Right atrium auricular region (tissue), 2 donors: ENCODE measurements around the gene AMIGO2. TPM values are rescaled to one million over a fixed set of nuclear protein-coding genes. Genes with fewer than 3 reads are reported as not detected.

Source experiments
- DNase-seq: peaks from one replicate; pipeline ENCODE4 v3.0.0-alpha.2; 2019; ENCODE audit warnings: low spot score
- H3K27ac ChIP-seq, 2 donors: fragments of 200-600 bp; sonication (generic); 1 replicate in 1 of 2; 2 replicates in 1 of 2; pipeline ENCODE4 v1.5.1; 2016 to 2019
- H3K27me3 ChIP-seq, 2 donors: fragments of 200-600 bp; sonication (generic); one replicate each; pipeline versions ENCODE4 v1.5.1 to v1.6.0; 2017 to 2019
- H3K36me3 ChIP-seq: fragments of 200-600 bp; sonication (generic); one replicate; pipeline ENCODE4 v1.5.1; 2016
- H3K4me1 ChIP-seq, 2 donors: fragments of 200-600 bp; sonication (generic); one replicate each; pipeline versions ENCODE4 v1.5.1 to v1.6.0; 2017 to 2019
- H3K4me3 ChIP-seq, 2 donors: fragments of 200-600 bp; sonication (generic); 1 replicate in 1 of 2; 2 replicates in 1 of 2; pipeline ENCODE4 v1.5.1; 2017 to 2019; ENCODE audit warnings: mild to moderate bottlenecking in 1 of 2, moderate library complexity in 1 of 2
- H3K9me3 ChIP-seq, 2 donors: fragments of 200-600 bp; sonication (generic); one replicate each; pipeline ENCODE4 v1.5.1; 2019
- CTCF ChIP-seq, 2 donors: fragments of 200-600 bp; sonication (generic); IDR thresholded peaks; one replicate each; pipeline ENCODE4 v1.5.1; 2019; ENCODE audit warnings: antibody characterized with exemption in 2 of 2
- total RNA-seq, 2 donors: library from RNA; depleted of rRNA; stranded (reverse); fragments of >200 nt; gene quantifications; one replicate each; pipeline ENCODE4 v1.1.0, GENCODE V29; 2016

Gene AMIGO2
- total RNA-seq, 2 donors from 2014 or later: 2.3 to 5.8 TPM

DNA sequence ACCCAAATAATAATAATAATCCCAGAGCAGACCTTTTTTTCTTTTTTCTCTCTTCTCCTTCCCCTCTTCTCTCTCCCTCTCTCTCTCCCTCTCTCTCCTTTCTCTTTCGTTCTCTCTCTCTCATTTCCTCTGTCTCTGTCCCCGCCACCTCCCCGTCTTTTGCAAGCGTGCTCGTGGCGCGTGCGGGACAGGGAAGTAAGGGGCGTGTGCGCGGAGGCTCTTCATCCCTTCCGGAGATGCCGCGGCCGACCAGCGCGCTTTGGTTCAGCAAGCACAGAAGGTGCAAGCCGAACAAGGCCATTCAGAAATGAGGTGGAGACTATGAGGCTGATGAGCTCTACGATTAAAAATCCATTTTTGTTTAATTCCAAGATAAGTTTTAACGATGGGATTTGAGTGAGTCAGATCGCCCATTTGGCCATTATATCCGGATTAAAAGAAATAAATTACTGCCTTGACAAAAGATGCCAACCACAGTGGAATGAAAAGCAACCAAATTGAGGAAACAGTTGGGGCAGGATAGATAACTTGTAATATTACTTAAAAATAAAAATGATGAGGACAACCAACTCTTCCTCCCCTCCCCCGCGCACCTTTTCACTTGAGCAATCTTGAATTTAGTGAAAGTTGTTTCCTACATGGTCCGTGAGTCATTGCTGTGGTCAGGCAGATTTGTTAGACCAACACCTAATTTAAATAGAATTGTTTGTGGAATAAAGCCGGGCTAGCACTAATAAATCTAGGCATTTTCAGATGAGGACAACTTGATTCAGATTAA, 1.2 kb upstream of the AMIGO2 start:
- Histone ChIP-seq H3K27me3 (no peaks in the 10 kb centered on the region), H3K36me3 (no peaks in the 10 kb centered on the region), H3K4me1 (peaks cover 0 to 18% of the 10 kb centered on the region in 2 donors), H3K4me3 (peak overlapping the region; percentile 63 to 65), H3K9me3 (no peaks in the 10 kb centered on the region), H3K27ac (peak overlapping the region; percentile 80 to 89)
- TF ChIP-seq CTCF (IDR thresholded peaks at IDR 0.05): no peak
- peak; percentile 76 for DNase-seq

- Histone ChIP-seq H3K4me3 (peak overlapping the region; percentile 63 to 65), H3K4me1 (peaks cover 0 to 12% of the 10 kb centered on the region in 2 donors), H3K9me3 (no peaks in the 10 kb centered on the region), H3K27me3 (no peaks in the 10 kb centered on the region), H3K27ac (peak overlapping the region; percentile 80 to 89), H3K36me3 (no peaks in the 10 kb centered on the region)
- no peak for TF ChIP-seq CTCF (IDR thresholded peaks at IDR 0.05)
- DNase-seq: peak; percentile 85
These were observed 394 bp upstream of the AMIGO2 start for GRCh38 chr12:47079981-47080724.

DNA sequence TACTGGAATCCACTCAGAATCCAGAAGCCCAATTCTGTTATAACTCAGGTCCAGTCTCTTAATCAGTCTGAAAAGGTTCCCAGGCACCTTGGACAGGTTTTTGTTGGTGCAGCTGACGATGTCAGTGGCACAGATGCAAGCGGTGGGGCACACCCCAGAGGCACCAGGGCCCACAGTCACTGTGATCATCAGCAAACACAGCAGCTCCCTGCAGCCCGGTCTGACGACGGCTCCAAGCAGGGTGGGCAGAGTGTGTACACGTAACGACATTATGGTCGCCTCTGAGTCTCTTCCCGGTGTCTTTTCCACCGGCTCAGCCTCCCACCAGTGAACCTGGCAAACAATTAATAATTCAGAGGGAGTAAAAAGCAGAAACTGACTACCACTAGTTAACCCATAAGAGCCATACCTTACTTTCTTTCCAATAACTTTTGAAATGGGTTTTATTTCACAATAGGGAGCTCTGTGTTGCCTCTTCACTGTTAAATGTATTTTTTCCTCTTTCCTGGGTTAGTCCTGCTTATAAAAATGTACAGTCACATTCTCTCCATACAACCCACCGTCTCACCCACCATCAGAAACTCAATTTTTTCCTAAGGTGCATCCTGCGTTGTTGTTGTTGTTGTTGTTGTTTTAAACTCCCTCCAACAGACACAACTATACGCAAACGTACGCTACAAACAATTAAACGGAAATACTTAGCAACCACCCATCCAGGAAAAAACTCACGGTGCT, 859 bp downstream of the AMIGO2 start:
- Histone ChIP-seq H3K4me1 (peaks cover 0 to 8% of the 10 kb centered on the region in 2 donors), H3K27ac (peak overlapping the region; percentile 80 to 89), H3K4me3 (peak overlapping the region; percentile 63 to 65), H3K9me3 (no peaks in the 10 kb centered on the region), H3K27me3 (no peaks in the 10 kb centered on the region), H3K36me3 (no peaks in the 10 kb centered on the region)
- TF ChIP-seq CTCF (IDR thresholded peaks at IDR 0.05): no peak
- peak; percentile 64 for DNase-seq

- DNase-seq: no peak
- H3K27ac ChIP-seq: no peak overlapping the region
- TF ChIP-seq CTCF (IDR thresholded peaks at IDR 0.05): no peak
- H3K27me3 ChIP-seq: no peaks in the 10 kb centered on the region
- H3K36me3 ChIP-seq: no peaks in the 10 kb centered on the region
- H3K4me1 ChIP-seq: peaks cover 0 to 8% of the 10 kb centered on the region in 2 donors
- H3K4me3 ChIP-seq: peak overlapping the region in 1 of 2 donors; percentile 65
- no peaks in the 10 kb centered on the region for H3K9me3 ChIP-seq
These were observed 1.7 kb downstream of the AMIGO2 start for GRCh38 chr12:47078086-47078395.

DNA sequence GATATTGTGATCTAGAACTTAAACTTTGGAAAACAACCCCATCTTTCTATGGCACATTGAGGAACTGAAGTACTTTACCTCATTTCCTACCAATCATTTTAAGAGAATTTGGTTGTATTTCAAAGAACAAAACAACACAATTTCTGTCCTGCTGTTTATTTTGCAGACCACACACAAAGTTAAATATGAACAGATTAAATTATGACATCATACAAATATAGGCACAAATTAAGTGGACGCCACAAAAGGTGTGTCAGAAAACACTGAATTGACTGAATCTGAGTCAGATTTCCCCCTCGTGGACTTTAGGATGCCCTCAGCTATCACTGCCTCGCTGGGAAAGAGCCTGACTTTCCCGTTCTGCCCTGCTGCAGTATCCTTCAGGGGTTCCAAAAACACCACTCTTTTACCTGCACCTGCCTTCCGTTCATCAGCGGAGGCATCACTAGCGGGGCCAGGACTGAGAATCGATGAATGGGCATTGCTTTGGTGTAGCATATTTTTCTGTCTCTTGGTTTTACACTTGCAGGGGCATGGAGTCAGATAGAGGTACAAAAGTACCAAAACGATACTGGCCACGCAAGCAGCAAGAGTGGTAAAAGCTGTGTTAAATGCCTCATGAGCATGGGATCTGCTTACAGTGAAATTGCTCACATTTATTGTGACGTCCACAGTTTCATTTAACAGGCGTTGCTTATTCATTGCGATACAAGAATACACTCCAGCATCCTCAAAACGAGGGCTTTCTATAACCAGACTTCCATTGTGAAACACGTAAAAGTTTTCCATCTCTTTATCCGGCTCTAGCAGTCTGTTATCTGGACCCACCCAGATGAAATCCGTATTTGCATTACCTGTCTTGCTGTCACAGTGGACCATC, 2.3 kb downstream of the AMIGO2 start:
- no peak for TF ChIP-seq CTCF (IDR thresholded peaks at IDR 0.05)
- H3K4me3 ChIP-seq: no peak overlapping the region
- no peaks in the 10 kb centered on the region for H3K36me3 ChIP-seq
- H3K27ac ChIP-seq: no peak overlapping the region
- H3K27me3 ChIP-seq: no peaks in the 10 kb centered on the region
- no peaks in the 10 kb centered on the region for H3K9me3 ChIP-seq
- H3K4me1 ChIP-seq: peaks cover 0 to 8% of the 10 kb centered on the region in 2 donors
- DNase-seq: no peak
